GM19372 (cell line): ENCODE results near the gene AKAP13.
A peak's percentile ranks its signal among the peaks of the same experiment; 100 is the strongest.

Experiments used
- ATAC-seq: cut with Tn5 transposase; IDR thresholded peaks from one replicate; pipeline ENCODE4 v1.9.1; 2021; ENCODE audit warnings: mild to moderate bottlenecking, low read depth, moderate library complexity; ENCODE audit not compliant: unreplicated experiment

The AKAP13 gene

DNA sequence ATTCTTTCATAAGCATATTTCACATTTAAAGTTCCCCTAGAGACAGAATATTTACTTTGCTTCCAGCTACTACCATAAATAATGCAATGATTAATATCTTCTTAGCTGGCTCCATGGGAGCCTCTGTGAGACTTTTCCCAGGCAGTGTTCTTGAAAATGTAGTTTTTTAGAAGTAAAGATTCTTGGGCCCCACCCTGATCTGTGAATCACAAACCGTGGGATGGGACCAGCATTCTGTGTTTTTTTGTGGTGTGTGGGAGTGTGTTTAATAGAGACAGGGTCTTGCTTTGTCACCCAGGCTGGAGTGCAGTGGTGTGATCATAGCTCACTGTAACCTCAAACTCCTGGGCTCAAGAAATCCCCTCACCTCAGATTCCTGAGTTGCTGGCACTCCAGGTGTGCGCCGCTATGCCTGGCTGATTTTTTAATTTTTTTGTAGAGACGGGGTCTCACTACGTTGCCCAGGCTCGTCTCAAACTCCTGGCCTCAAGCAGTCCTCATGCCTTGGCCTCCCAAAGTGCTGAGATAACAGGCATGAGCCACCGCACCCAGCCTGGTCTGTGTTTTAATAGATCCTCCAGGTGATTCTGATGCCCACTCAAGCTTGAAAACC, 331.3 kb downstream of the AKAP13 start:
- no peak for ATAC-seq

- no peak for ATAC-seq
Measured at GRCh38 chr15:85716261-85716660, 335.9 kb downstream of the AKAP13 start.

GRCh38 chr15:85717212-85717611, 336.8 kb downstream of the AKAP13 start:
- no peak for ATAC-seq

- ATAC-seq: no peak
Measured at GRCh38 chr15:85718271-85718971, 338.0 kb downstream of the AKAP13 start.

GRCh38 chr15:85718981-85719380, 338.6 kb downstream of the AKAP13 start:
- no peak for ATAC-seq

DNA sequence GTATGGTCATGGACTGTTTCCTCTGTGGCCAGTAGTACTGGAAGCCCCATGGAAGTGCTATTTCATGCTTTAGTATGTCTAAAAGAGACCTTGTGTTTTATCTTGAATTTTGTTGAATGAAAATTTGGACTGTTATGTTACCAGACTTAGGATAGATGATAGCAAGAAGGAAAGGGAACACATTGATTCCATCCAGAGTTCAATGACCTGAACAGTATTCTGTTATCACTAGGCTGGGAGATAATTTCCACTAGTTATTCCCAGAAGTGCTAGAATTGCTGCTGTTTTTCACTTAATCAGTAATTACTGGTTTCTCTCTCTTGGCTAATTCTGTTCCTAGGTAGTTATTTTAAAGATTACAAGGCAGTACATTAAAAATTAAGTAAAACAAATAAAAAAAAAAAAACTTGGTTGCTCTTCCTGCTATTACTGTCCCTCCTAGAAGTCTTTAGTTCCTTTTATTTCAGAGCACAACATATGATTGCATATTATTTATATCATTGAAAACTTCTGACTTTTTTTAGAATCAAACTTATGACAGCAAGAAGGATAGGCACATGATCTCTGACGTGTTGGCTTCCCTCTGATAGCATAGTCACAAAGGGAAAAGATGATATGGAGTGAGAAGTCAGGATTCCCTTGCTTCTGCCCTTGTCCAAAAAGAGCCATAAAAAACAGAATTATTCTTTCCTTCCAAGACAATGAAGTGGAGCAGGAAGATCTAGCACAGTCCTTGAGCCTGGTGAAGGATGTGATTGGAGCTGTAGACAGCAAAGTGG, 342.2 kb downstream of the AKAP13 start:
- no peak for ATAC-seq

GRCh38 chr15:85723960-85724945, 343.9 kb downstream of the AKAP13 start:
- no peak for ATAC-seq

GRCh38 chr15:85725019-85725418, 344.6 kb downstream of the AKAP13 start:
- no peak for ATAC-seq

GRCh38 chr15:85725564-85725963, 345.2 kb downstream of the AKAP13 start:
- ATAC-seq: no peak

GRCh38 chr15:85726454-85726853, 346.1 kb downstream of the AKAP13 start:
- ATAC-seq: no peak

- no peak for ATAC-seq
Measured at GRCh38 chr15:85727068-85727467, 346.7 kb downstream of the AKAP13 start.

- ATAC-seq: peak; percentile 72
Measured at GRCh38 chr15:85730001-85730820, 349.8 kb downstream of the AKAP13 start.

DNA sequence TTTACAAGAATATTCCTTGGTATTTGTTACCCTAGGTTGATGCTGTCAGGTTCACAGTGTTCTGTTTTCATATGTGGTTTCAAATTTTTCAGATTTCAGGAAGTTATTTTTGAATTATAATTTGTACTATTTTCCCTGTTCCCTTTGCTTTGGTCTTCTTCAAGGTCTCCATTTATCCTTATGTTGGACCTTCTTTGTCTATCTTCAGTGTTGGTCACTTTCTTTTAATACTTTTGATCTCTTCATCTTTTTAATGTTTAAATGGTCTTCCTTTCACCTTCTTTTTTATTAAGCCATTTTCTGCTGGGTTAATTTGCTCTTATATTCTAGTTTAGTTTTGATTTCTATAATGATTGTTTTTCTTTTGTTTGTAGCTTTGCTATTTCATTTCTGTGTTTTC, 353.0 kb downstream of the AKAP13 start:
- ATAC-seq: no peak

GRCh38 chr15:85737061-85737460, 356.7 kb downstream of the AKAP13 start:
- no peak for ATAC-seq

- ATAC-seq: no peak
Measured at GRCh38 chr15:85741021-85741421, 360.6 kb downstream of the AKAP13 start.

DNA sequence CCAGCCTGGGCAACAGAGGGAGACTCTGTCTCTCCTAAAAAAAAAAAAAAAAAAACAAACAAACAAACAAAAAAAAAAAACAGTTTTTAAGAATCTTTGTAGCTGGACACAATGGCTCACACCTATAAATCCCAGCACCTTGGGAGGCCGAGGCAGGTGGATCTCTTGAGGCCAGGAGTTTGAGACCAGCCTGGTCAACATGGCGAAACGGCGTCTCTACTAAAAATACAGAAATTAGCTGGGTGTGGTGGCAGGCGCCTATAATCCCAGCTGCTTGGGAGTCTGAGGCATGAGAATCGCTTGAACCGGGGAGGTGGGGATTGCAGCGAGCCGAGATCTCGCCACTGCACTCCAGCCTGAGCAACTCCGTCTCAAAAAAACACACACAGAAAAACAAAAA, 361.3 kb downstream of the AKAP13 start:
- no peak for ATAC-seq

DNA sequence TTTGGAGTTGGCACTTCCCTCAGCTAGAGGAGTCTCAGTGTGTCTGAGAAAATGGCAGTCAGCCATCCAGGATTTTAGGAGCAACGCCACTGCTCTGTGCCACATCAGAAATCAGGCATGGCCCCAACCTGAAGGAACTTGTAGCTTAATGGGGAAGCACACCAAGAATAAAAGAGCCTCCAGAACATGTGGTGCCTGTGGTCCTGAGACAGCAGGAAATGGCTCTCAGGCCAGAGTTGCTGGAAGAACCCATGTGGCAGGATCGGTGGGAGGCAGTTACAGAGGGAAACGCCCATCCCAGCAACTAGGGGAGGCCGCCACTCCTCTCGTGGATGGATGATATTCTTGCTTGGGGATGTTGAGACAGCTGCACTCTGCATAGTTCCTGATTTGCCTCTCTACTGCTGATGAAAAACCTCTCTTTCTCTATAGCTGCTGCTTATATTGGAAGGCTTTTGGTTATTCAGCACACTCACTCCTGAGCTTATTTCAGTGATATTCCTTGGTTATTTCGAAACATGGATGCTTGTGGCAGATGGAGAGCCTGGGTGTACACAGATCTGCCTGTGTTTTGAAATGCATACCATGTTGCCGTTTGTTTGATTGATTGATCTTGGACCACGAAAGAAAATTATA, 361.9 kb downstream of the AKAP13 start:
- no peak for ATAC-seq

- ATAC-seq: no peak
Measured at GRCh38 chr15:85743392-85744055, 363.1 kb downstream of the AKAP13 start.

DNA sequence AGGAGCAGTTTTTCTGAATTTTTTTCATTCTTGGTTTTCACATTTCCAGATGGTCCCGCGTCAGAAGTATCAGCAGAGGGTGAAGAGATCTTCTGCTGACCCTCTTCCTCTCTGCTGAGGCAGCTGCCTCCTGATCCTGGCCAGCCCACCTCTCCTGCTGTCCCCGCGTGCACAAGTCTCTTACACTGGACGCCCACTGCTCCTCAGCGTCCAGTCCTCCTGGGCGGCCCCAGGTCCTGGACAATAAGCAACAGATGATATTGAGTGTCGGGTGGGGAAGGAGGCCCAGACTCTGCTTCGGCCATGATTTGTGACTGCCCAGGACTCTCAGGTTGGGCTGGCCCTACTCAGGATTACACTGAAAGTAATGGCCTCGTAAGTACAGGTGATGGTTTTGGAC, 364.2 kb downstream of the AKAP13 start:
- no peak for ATAC-seq
